ENCODE measurements around the gene FAM200A.

The FAM200A gene

DNA sequence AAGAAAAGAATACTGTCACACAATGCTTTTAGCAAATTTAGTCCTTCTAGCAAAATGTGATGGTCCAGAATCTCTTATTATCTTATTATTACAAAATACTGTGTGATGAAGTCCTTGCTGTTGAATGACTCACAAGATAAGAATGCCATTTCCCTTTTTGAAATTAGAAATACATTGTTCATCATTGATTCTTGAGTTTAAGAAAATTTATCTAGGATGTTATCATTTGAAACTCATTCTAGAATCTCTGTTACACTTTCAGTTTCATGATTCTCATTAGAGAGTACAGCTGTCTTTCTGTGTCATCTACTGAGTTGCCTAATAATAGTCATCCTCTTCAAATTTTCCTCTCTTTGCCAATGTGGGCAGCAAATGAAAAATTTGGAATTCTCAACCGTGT lies 37.9 kb downstream of the FAM200A start:
- WGBS (ENCODE audit: extremely low coverage, insufficient coverage, insufficient read length) = no CpG with 5 or more reads among the region's 1 CpG
- H3K27me3 ChIP-seq (ENCODE audit: insufficient read depth, low read length) = no peaks in the 10 kb centered on the region

DNA sequence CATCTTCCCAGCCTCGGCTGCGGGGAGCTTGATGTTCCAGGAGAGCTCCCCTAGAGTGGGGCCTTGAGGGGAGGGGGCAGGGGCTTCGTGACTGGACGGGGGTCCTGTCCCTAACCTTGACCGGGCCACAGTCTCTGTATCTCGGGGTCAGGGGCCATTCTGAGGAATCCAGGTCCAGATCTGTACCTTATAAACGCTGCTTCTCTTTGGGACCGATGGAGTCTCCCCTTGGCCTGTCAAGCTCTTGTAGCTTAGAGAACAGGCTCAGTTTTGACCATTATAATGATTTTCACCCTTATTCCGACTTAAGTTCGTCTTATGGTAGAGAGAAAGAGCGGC lies 46.6 kb downstream of the FAM200A start:
- Histone ChIP-seq H2BK120ac (ENCODE audit: insufficient read depth, low read length, poor library complexity) (peak overlapping the region; percentile 49), H3K4me1 (ENCODE audit: control insufficient read depth in 1 of 2, insufficient read depth in 2 of 2, low read length in 2 of 2) (peaks cover 7 to 10% of the 10 kb centered on the region in 2 experiments), H4K91ac (ENCODE audit: low read depth, low read length) (peak overlapping the region; percentile 96), H3K14ac (ENCODE audit: low read length) (peak overlapping the region; percentile 67), H3K9ac (ENCODE audit: low read length) (peak overlapping the region; percentile 92), H2AK5ac (ENCODE audit: low read length) (peak overlapping the region; percentile 9), H4K8ac (ENCODE audit: low read depth, low read length) (peak overlapping the region; percentile 96), H3K4me3 (ENCODE audit: low read depth, low read length) (peak overlapping the region; percentile 91), H2BK12ac (ENCODE audit: low read length) (no peak overlapping the region), H3K4me2 (ENCODE audit: low read length) (peak overlapping the region; percentile 73), H3K79me2 (ENCODE audit: control insufficient read depth, insufficient read depth, low read length, poor library complexity) (peaks cover 7% of the 10 kb centered on the region), H3K9me3 (ENCODE audit: insufficient read depth, low read depth, low read length) (no peaks in the 10 kb centered on the region), H2AFZ (ENCODE audit: insufficient read depth, low read length, poor library complexity) (peak overlapping the region; percentile 83), H3K27ac (ENCODE audit: low read depth, low read length) (no peak overlapping the region), H3K4ac (ENCODE audit: low read depth, low read length) (peak overlapping the region; percentile 6), H3K79me1 (ENCODE audit: low read length) (peaks cover 10% of the 10 kb centered on the region), H4K12ac (ENCODE audit: low read depth, low read length) (peak overlapping the region; percentile 80), H2BK5ac (ENCODE audit: low read depth, low read length, poor library complexity) (peak overlapping the region; percentile 32), H3K36me3 (ENCODE audit: control insufficient read depth in 1 of 2, insufficient read depth in 2 of 2, low read length in 2 of 2) (peaks cover 0 to 5% of the 10 kb centered on the region in 2 experiments), H3K27me3 (ENCODE audit: insufficient read depth, low read length) (no peaks in the 10 kb centered on the region), H3K23ac (ENCODE audit: low read length) (no peak overlapping the region), H3K18ac (ENCODE audit: low read length) (peak overlapping the region; percentile 93)
- no CpG with 5 or more reads among the region's 11 CpGs for WGBS (ENCODE audit: extremely low coverage, insufficient coverage, insufficient read length)
- peak in 1 of 2 donors; percentile 29 for DNase-seq

More for the DNA sequence above, 37.9 kb downstream of the FAM200A start:
- Histone ChIP-seq H4K8ac (ENCODE audit: low read depth, low read length) (no peak overlapping the region), H3K23ac (ENCODE audit: low read length) (no peak overlapping the region), H3K9me3 (ENCODE audit: insufficient read depth, low read depth, low read length) (no peaks in the 10 kb centered on the region), H3K4me2 (ENCODE audit: low read length) (no peak overlapping the region), H3K36me3 (ENCODE audit: control insufficient read depth in 1 of 2, insufficient read depth in 2 of 2, low read length in 2 of 2) (peaks cover 28 to 39% of the 10 kb centered on the region in 2 experiments), H3K79me1 (ENCODE audit: low read length) (no peaks in the 10 kb centered on the region), H3K4me3 (ENCODE audit: low read depth, low read length) (no peak overlapping the region), H3K4me1 (ENCODE audit: control insufficient read depth in 1 of 2, insufficient read depth in 2 of 2, low read length in 2 of 2) (no peaks in the 10 kb centered on the region), H3K4ac (ENCODE audit: low read depth, low read length) (no peak overlapping the region), H2AK5ac (ENCODE audit: low read length) (no peak overlapping the region), H4K91ac (ENCODE audit: low read depth, low read length) (no peak overlapping the region), H2BK12ac (ENCODE audit: low read length) (no peak overlapping the region), H2AFZ (ENCODE audit: insufficient read depth, low read length, poor library complexity) (no peak overlapping the region), H3K79me2 (ENCODE audit: control insufficient read depth, insufficient read depth, low read length, poor library complexity) (no peaks in the 10 kb centered on the region), H3K18ac (ENCODE audit: low read length) (no peak overlapping the region), H3K9ac (ENCODE audit: low read length) (no peak overlapping the region), H3K27ac (ENCODE audit: low read depth, low read length) (no peak overlapping the region), H4K12ac (ENCODE audit: low read depth, low read length) (no peak overlapping the region), H2BK5ac (ENCODE audit: low read depth, low read length, poor library complexity) (no peak overlapping the region), H2BK120ac (ENCODE audit: insufficient read depth, low read length, poor library complexity) (no peak overlapping the region), H3K14ac (ENCODE audit: low read length) (no peak overlapping the region)
- DNase-seq = no peak

DNA sequence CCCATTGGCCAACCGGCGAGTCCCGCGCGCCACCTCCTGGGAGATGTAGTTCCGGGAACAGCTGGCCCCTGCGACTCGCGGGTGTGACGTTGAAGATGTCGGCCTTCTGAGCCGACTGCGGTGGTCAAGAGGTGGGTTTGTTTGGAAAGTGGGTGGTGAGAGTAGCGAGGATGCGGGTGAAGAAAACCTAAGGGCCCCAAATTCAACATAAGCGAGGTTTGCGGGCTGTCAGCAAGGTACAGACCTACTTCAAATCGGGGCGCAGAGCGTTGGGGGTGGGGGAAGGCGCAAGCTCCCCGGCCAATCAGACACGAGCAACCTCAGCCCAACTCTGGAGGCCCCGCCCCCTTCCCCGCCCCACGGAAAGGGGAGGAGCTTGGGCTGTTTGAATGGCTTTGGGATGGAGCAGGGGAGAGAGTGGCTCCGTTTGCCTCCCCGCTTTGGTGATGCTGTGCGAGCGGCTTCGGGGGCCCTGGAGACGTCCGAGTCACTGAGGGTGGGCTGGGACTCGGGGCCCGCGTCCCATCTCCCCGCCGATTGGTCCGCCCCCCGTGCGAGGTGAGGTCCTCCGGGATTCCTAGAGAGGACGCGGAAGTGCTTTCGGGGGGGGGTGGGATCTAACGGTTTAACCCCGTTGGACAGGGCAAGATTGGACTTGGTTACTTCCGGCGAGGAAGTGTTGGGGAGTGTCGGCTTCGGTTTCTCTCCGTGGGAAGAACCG lies 47.2 kb downstream of the FAM200A start, which contains the start of gene ZKSCAN5:
TSS of gene ZKSCAN5 (plus strand) at position 60 of the 721 bp plus-strand sequence. CDS start 1,383 bp downstream, outside the sequence.
- Histone ChIP-seq H3K23ac (ENCODE audit: low read length) (no peak within 1 kb of the TSS), H2AK5ac (ENCODE audit: low read length) (peak within 1 kb of the TSS; percentile 9), H3K9ac (ENCODE audit: low read length) (peak within 1 kb of the TSS; percentile 92), H3K4me3 (ENCODE audit: low read depth, low read length) (peak within 1 kb of the TSS; percentile 91), H3K27me3 (ENCODE audit: insufficient read depth, low read length) (no peaks in the 10 kb centered on the region), H3K18ac (ENCODE audit: low read length) (peak within 1 kb of the TSS; percentile 93), H4K12ac (ENCODE audit: low read depth, low read length) (peak within 1 kb of the TSS; percentile 88), H4K91ac (ENCODE audit: low read depth, low read length) (peak within 1 kb of the TSS; percentile 96), H2AFZ (ENCODE audit: insufficient read depth, low read length, poor library complexity) (peak within 1 kb of the TSS; percentile 85), H3K14ac (ENCODE audit: low read length) (peak within 1 kb of the TSS; percentile 94), H2BK120ac (ENCODE audit: insufficient read depth, low read length, poor library complexity) (peak within 1 kb of the TSS; percentile 76), H3K4me1 (ENCODE audit: control insufficient read depth in 1 of 2, insufficient read depth in 2 of 2, low read length in 2 of 2) (peaks cover 7 to 10% of the 10 kb centered on the region in 2 experiments), H3K4ac (ENCODE audit: low read depth, low read length) (peak within 1 kb of the TSS; percentile 92), H2BK12ac (ENCODE audit: low read length) (no peak within 1 kb of the TSS), H3K9me3 (ENCODE audit: insufficient read depth, low read depth, low read length) (no peaks in the 10 kb centered on the region), H2BK5ac (ENCODE audit: low read depth, low read length, poor library complexity) (peak within 1 kb of the TSS; percentile 93), H3K79me1 (ENCODE audit: low read length) (peaks cover 13% of the 10 kb centered on the region), H3K27ac (ENCODE audit: low read depth, low read length) (peak within 1 kb of the TSS; percentile 91), H3K79me2 (ENCODE audit: control insufficient read depth, insufficient read depth, low read length, poor library complexity) (peaks cover 7% of the 10 kb centered on the region), H3K36me3 (ENCODE audit: control insufficient read depth in 1 of 2, insufficient read depth in 2 of 2, low read length in 2 of 2) (peaks cover 0 to 3% of the 10 kb centered on the region in 2 experiments), H3K4me2 (ENCODE audit: low read length) (peak within 1 kb of the TSS; percentile 73), H4K8ac (ENCODE audit: low read depth, low read length) (peak within 1 kb of the TSS; percentile 99)
- peak; percentile 91 to 94 for DNase-seq
- no CpG with 5 or more reads among the region's 53 CpGs for WGBS (ENCODE audit: extremely low coverage, insufficient coverage, insufficient read length)

- Histone ChIP-seq H2AK5ac (ENCODE audit: low read length) (no peak overlapping the region), H3K36me3 (ENCODE audit: control insufficient read depth in 1 of 2, insufficient read depth in 2 of 2, low read length in 2 of 2) (peaks cover 0 to 3% of the 10 kb centered on the region in 2 experiments), H3K18ac (ENCODE audit: low read length) (peak overlapping the region; percentile 56), H3K9me3 (ENCODE audit: insufficient read depth, low read depth, low read length) (no peaks in the 10 kb centered on the region), H3K27ac (ENCODE audit: low read depth, low read length) (no peak overlapping the region), H4K12ac (ENCODE audit: low read depth, low read length) (peak overlapping the region; percentile 88), H3K79me2 (ENCODE audit: control insufficient read depth, insufficient read depth, low read length, poor library complexity) (peaks cover 9% of the 10 kb centered on the region), H3K14ac (ENCODE audit: low read length) (peak overlapping the region; percentile 55), H3K4me3 (ENCODE audit: low read depth, low read length) (peak overlapping the region; percentile 45), H3K27me3 (ENCODE audit: insufficient read depth, low read length) (no peaks in the 10 kb centered on the region), H2BK5ac (ENCODE audit: low read depth, low read length, poor library complexity) (no peak overlapping the region), H3K4ac (ENCODE audit: low read depth, low read length) (no peak overlapping the region), H3K79me1 (ENCODE audit: low read length) (peaks cover 13% of the 10 kb centered on the region), H4K91ac (ENCODE audit: low read depth, low read length) (peak overlapping the region; percentile 46), H3K4me2 (ENCODE audit: low read length) (peak overlapping the region; percentile 72), H3K23ac (ENCODE audit: low read length) (no peak overlapping the region), H3K4me1 (ENCODE audit: control insufficient read depth in 1 of 2, insufficient read depth in 2 of 2, low read length in 2 of 2) (peaks cover 7 to 10% of the 10 kb centered on the region in 2 experiments), H2BK12ac (ENCODE audit: low read length) (no peak overlapping the region), H4K8ac (ENCODE audit: low read depth, low read length) (peak overlapping the region; percentile 90), H3K9ac (ENCODE audit: low read length) (no peak overlapping the region), H2BK120ac (ENCODE audit: insufficient read depth, low read length, poor library complexity) (no peak overlapping the region), H2AFZ (ENCODE audit: insufficient read depth, low read length, poor library complexity) (peak overlapping the region; percentile 68)
- WGBS (ENCODE audit: extremely low coverage, insufficient coverage, insufficient read length) = no CpG with 5 or more reads among the region's 19 CpGs
- peak; percentile 99 for DNase-seq
Measured at GRCh38 chr7:99504281-99504602, 47.7 kb downstream of the FAM200A start.

Measured in trophoblast cell (in vitro differentiated cells and primary cell).